K562 (cell line): ENCODE data around the gene TOMM6.

Experiments used
- ESRRA ChIP-seq: fragments of 450-650 bp; IDR thresholded peaks from 2 replicates; pipeline ENCODE4 v1.6.1; 2014; ENCODE audit warnings: low read depth, mild to moderate bottlenecking, moderate library complexity, borderline replicate concordance
- ZBTB1 ChIP-seq: sonication (generic); formaldehyde crosslinking; IDR thresholded peaks from 2 replicates; pipeline ENCODE4 v1.8.1; 2023; ENCODE audit warnings: missing genetic modification reagents, low read depth, mild to moderate bottlenecking, borderline replicate concordance
- TF ChIP-seq, protein P1 (sequence below): sonication (generic); formaldehyde crosslinking; IDR thresholded peaks from 2 replicates; pipeline ENCODE4 v1.8.1; 2023; ENCODE audit warnings: mild to moderate bottlenecking, missing genetic modification reagents
- TF ChIP-seq, protein P2 (sequence below), 3 experiments: IDR thresholded peaks in 2 of 3; conservative IDR thresholded peaks in 1 of 3; 2 replicates each; pipeline ENCODE4 v1.5.1; 2011 to 2012; ENCODE audit warnings: low read length in 3 of 3, mild to moderate bottlenecking in 3 of 3, control low read depth in 2 of 3, improper control_type of control experiment in 1 of 3, inconsistent platforms in 1 of 3, low read depth in 1 of 3, mixed read lengths in 1 of 3, moderate library complexity in 1 of 3; ENCODE audit not compliant: insufficient read depth in 2 of 3
- TF ChIP-seq, protein P3 (sequence below): sonication (generic); formaldehyde crosslinking; IDR thresholded peaks from 2 replicates; pipeline ENCODE4 v1.9.0; 2022; ENCODE audit warnings: mild to moderate bottlenecking, missing genetic modification reagents

DNA sequence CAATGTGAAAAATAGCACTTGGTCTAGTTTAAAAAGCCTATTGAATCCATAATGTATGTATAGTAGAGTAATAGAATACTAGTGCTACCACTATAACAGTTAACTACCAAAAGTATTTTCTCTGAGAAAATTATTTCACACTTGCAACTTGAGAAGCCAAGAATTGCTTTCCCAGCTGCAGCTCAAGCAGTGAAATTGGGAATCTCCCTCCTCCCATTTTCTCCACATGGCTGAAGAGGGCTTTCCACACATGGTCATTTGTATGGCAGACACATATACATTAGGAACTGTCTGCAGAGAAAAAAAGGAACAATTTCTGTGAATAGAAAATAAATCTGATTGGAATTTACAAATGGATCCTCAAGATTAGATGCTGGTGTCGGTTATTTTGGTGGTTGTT lies 34.5 kb downstream of the TOMM6 start:
- TF ChIP-seq, protein P1, sequence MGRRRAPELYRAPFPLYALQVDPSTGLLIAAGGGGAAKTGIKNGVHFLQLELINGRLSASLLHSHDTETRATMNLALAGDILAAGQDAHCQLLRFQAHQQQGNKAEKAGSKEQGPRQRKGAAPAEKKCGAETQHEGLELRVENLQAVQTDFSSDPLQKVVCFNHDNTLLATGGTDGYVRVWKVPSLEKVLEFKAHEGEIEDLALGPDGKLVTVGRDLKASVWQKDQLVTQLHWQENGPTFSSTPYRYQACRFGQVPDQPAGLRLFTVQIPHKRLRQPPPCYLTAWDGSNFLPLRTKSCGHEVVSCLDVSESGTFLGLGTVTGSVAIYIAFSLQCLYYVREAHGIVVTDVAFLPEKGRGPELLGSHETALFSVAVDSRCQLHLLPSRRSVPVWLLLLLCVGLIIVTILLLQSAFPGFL, result no peak
- TF ChIP-seq, protein P2, sequence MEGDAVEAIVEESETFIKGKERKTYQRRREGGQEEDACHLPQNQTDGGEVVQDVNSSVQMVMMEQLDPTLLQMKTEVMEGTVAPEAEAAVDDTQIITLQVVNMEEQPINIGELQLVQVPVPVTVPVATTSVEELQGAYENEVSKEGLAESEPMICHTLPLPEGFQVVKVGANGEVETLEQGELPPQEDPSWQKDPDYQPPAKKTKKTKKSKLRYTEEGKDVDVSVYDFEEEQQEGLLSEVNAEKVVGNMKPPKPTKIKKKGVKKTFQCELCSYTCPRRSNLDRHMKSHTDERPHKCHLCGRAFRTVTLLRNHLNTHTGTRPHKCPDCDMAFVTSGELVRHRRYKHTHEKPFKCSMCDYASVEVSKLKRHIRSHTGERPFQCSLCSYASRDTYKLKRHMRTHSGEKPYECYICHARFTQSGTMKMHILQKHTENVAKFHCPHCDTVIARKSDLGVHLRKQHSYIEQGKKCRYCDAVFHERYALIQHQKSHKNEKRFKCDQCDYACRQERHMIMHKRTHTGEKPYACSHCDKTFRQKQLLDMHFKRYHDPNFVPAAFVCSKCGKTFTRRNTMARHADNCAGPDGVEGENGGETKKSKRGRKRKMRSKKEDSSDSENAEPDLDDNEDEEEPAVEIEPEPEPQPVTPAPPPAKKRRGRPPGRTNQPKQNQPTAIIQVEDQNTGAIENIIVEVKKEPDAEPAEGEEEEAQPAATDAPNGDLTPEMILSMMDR (IDR thresholded peaks at IDR 0.05 in 2 of 3, conservative IDR thresholded peaks at IDR 0.05 in 1 of 3; ENCODE audit: insufficient read depth in 2 of 3, low read depth in 1 of 3, low read length in 3 of 3), result no peak
- no peak for TF ChIP-seq ESRRA
- TF ChIP-seq, protein P3, sequence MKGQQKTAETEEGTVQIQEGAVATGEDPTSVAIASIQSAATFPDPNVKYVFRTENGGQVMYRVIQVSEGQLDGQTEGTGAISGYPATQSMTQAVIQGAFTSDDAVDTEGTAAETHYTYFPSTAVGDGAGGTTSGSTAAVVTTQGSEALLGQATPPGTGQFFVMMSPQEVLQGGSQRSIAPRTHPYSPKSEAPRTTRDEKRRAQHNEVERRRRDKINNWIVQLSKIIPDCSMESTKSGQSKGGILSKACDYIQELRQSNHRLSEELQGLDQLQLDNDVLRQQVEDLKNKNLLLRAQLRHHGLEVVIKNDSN (CRISPR knock-in tag), result no peak
- no peak for TF ChIP-seq ZBTB1
